HL-60 (cell line): ENCODE data around the gene SEBOX.

Source experiments
- CTCF ChIP-seq: IDR thresholded peaks from one replicate; pipeline ENCODE4 v1.5.1; 2011; ENCODE audit warnings: low read length, control low read depth, inconsistent platforms; ENCODE audit not compliant: insufficient read depth
- POLR2AphosphoS5 ChIP-seq: IDR thresholded peaks from 2 replicates; pipeline ENCODE4 v1.6.1; 2012; ENCODE audit warnings: low read depth
- REST ChIP-seq: IDR thresholded peaks from 2 replicates; pipeline ENCODE4 v1.6.1; 2012; ENCODE audit warnings: low read depth; ENCODE audit not compliant: insufficient replicate concordance
- SPI1 ChIP-seq: IDR thresholded peaks from 2 replicates; pipeline ENCODE4 v1.6.1; 2012; ENCODE audit warnings: low read depth, mild to moderate bottlenecking, borderline replicate concordance

GRCh38 chr17:28357061-28357900 is 7.7 kb downstream of the SEBOX start, which contains the start of gene POLDIP2:
- TF ChIP-seq CTCF (no peak), POLR2AphosphoS5 (peak; percentile 86), REST (peak; percentile 58), SPI1 (peak; percentile 69)
